Esophagus mucosa (tissue), 1 donor: Measurements from ENCODE around the gene TMEM41A. TPM values are rescaled to one million over a fixed set of nuclear protein-coding genes. Genes with fewer than 3 reads are reported as not detected.
"Not testable (repeated sequence)": the region's sequence is repeated elsewhere in the genome, so short reads cannot be mapped to it uniquely, and the experiment has no call there.

Experiments used
- ATAC-seq: fragments of 200-7000 bp; cut with Tn5 transposase; one replicate; pipeline ENCODE4 v1.9.1; 2020
- total RNA-seq: library from RNA; stranded (reverse); gene quantifications from one replicate; pipeline ENCODE4 v1.2.4, GENCODE V29; 2023
- donor health status: DM: yes; HTN: yes; CAD: no.

Gene TMEM41A
- total RNA-seq, 1 donor from 2014 or later, result 23.2 TPM

DNA sequence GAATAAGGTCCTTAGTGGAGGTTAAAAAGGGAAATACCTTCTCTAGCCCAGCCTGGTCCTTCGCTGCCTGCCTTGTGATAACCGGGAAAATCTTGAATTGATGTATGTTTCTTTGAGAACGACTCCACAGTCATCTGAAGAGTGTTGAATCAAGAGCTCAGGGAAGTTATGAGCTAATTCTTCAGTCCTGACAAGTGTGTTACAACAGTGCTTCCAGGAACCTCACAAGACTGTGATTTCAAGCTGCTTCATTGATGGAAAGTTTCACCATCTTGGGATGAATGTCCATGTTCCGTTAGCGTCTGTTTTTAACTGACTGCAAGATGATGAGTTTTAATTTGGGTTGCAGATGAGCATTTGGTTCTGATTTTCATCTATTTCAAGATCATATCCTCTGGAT is 12.4 kb downstream of the TMEM41A start:
- no peak for ATAC-seq

DNA sequence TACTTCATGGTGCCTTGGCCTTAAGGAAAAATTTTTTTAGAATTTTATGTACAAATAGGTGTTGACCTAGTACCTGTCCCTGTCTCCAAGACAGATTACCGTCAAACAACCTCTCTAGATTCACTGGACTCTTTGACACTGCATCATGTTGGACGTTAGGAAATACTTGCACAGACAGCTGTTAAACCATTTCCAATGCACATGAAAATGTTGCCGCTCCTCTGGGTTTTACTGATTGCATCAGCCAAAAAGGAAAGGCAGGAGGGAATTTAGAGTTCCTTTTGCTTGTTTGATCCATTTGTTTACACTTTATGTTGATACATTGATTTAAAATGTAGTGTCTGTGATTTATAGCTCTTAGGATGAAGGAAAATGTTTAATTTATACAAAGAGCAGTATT is 14.5 kb downstream of the TMEM41A start:
- no peak for ATAC-seq

DNA sequence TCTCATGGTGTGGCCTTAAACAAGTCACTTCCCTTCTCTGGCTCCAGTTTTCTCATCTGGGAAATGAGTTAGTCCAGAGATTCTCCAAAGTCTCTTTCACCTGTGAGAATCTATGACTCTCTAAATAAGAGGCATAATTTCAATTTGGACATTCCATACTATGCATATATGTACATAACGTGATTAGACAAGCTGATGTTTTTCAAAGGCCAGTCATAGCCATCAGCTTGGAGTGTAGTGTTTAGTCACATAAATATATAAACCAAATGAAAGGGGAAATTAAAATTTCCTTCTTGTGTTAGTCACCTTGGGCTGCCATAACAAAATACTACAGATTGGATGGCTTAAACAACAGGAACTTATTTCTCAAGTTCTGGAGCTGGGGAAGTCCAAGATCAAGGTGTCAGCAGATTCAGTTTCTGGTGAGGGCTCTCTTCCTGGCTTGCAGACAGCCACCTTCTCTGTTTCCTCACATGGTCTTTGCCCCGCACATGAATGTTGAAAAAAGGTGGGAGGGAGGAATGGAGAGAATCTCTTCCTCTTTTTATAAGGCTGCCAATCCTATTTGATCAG is 19.4 kb downstream of the TMEM41A start:
- ATAC-seq, result no peak

DNA sequence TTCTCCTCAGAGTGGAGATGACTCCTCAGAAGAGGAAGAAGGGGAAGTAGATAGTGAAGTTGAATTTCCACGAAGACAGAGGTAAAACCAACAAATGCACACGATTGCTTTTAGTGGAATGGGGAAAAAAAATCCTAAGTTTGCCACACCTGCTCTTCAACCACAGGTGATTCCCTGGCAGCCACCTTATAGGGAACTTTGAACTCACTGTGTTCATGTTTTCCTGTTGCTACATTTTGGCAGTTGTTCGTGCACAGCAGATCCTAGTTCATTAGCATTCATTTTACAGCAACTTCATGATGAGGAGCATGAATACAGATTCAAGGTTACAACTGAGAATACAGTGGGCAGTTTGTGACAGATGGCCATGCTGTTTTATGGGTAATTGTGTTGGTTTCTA is 21.5 kb downstream of the TMEM41A start:
- no peak for ATAC-seq

DNA sequence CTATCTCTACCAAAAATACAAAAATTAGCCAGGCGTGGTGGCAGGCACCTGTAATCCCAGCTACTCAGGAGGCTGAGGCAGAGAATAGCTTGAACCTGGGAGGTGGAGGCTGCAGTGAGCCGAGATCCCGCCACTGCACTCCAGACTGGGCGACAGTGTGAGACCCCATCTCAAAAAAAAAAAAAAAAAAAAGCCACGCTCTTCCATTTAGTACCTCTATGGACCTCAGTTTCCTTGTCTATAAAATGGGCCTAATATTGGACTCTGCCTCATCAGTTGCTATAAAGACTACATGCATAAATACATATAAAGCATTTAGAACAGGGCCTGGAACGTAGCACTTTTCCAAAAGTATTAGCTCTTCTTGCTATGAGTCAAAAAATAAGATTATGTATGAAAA is 23.9 kb downstream of the TMEM41A start:
- not testable (repeated sequence) for ATAC-seq

DNA sequence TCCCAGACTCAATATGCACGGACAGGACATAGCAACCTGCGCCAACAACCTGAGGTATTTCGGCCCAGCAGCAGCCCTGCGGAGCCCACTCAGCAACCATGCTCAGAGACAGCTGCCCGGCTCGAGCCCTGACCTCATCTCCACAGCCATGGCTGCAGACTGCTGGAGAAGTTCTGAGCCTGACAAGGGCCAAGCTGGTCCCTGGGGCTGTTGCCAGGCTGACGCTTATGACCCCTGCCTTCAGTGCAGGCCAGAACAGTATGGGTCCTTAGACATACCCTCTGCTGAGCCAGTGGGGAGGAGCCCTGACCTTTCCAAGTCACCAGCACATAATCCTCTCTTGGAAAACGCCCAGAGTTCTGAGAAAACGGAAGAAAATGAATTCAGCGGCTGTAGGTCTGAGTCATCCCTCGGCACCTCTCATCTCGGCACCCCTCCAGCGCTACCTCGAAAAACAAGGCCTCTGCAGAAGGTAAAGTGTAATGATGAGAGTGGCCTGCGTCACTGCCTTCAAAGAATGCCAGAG is 25.5 kb downstream of the TMEM41A start:
- ATAC-seq, result peak; percentile 92

DNA sequence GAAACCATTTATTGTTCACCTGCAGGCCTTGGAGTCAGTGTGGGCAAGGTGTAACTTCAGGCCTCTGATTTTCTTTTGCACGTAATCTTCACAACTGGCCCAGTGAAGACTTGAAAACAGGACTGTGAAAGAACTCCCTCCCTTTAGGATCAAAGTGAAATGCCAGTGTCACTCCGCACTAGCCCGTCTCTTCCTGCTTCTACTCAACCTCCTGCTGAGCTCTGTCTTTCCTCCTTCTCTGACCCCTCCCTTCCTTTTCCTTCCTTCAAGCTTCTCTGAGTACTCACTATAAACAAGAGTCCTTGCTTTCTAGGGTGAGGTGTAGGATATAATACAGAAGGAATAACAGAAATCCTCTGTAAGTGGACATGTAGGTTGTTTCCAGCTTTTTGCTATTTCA is 28.5 kb downstream of the TMEM41A start:
- ATAC-seq, result no peak

DNA sequence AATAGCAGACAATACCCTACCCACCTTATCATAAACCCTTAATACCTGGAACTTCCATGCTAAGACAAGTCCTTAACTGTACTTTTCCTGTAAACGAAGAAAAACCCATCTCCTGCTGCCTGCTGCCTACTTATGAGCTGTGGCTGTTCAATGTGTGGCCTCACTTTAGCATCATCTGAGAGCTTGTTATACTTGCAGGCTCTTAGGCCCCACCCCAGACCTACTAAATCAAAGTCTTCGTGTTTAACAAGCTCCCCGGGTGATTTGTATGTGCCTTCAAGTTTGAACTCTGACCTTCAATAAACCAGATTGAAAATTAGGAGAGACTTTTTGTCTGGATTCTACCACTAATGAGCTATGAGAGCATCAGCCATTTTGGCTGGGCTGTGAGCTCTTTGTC is 29.3 kb downstream of the TMEM41A start:
- ATAC-seq, result no peak

DNA sequence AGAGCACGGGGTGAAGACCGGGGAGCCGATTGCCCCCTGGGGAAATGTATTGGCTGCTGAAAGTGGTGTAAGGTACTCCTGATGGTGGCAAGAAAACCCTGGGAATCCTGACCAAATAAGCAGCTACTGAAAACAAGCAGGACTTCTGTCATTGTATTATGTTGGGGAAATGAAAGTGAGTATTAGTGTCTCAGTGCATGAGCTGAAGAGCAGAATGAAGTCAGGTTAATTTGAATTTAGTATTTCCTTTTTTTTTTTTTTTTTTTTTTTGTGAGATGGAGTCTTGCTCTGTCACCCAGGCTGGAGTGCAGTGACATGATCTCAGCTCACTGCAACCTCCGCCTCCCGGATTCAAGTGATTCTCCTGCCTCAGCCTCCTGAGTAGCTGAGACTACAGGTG is 32.7 kb downstream of the TMEM41A start:
- ATAC-seq, result not testable (repeated sequence)

DNA sequence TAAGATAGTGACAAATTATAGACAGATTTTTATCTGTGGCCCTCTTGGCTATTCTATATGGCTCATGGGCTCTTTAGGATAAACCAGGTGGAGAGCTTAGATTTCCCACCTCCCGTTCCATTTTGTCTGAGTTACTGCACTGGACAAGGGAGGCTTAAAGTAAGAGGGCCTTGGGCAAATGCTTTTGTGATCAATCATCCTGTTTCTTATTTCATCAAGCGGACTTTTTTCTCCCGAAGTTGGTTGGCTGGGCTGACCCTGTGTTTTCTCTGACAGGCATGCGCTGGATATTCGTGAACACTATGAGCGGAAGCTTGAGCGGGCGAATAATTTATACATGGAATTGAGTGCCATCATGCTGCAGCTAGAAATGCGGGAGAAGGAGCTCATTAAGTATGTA is 33.4 kb downstream of the TMEM41A start:
- ATAC-seq, result no peak

DNA sequence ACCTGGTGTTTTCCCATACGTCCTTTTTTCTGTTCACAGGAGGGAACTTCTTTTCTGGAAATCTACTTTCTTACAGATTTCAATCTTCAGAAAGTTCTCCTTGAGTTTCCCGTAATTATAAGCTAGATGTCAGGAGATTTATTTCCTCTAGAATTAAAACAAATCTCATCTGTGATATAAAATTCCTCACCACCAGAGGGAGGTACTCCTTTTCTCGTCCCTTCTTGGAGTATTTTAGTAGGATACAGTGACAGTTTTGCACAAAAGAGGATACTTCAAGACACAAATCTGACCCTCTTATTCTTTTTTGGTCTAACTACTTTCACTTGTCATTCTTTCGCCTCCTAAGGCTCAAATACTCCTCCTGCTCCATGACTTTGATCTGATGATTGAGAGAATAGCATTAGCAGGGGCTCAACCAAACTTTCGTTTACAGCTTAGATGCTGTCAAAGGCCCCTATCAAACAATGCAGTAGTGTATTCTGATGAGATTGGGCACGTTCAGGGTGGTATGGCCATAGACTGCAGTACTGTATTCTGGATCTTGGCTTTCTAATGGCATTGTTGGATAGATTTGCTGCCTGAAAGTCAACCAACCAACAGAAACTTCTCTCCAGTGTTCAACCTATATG is 38.0 kb downstream of the TMEM41A start:
- no peak for ATAC-seq

DNA sequence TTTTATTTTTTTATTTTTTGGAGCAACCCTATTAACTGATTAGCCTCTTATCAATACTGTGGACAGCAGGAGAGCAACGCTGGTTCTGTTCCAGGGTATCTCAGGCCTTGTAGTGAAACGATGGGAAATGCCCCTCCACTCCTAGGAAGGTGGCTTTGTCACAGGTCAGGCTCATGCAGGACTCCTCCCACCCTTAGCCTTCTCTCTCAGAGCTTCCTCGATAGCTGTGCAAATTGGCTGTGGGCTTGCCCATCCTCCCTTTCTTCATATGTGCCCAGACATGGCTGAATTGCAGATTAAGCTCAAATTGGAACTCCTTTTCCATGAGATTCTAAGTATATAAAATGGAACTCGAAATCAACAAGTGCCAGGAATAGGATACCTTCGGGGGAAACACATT is 38.5 kb downstream of the TMEM41A start:
- ATAC-seq, result no peak

DNA sequence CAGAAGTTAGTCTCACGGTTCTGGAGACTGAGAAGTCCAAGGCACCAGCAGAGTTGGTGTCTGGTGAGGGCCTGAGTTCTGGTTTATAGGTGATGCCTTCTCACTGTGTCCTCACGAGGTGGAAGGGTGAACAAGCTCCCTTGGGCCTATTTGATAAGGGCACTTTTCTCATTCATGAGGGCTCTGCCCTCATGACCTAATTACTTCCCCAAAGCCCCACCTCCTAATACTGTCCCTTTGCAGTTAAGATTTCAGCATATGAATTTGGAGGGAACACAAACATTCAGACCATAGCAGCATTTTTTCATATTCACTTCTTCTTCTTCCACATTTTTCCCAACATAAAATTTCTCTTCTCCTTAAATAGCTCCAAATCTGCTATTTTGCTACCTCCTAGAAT is 41.5 kb downstream of the TMEM41A start:
- no peak for ATAC-seq

DNA sequence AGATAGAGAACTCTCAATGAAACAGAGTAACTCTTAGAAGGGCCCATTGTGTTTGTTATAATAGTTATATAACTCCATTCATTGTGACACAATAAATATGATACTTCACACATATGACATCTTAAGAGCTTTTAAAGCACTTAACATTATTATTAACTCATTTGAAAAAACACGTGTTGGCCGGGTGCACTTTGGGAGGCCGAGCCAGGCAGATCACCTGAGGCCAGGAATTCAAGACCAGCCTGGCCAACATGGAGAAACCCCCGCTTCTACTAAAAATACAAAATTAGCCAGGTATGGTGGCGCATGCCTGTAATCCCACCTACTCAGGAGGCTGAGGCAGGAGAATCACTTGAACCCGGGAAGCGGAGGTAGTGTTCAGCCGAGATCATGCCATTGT is 47.4 kb downstream of the TMEM41A start:
- not testable (repeated sequence) for ATAC-seq

DNA sequence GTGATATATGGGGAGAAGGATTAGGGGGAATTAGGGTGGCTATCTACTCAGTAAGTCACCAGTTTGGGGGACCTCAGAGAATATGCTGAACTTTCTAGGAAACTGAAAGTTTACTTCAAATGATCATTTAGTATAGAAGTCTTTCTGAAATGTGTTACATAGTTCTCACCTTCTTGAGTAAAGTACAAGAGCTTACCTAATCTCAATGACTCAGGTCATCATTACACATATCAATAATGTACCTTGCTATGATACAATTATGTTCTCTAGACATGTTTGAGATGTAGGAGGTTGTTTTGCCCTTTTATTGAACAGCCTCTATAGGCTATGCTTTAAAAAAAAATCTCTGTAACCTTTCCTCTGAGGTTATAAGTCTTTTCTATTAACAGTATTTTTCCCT is 50.7 kb downstream of the TMEM41A start:
- no peak for ATAC-seq

DNA sequence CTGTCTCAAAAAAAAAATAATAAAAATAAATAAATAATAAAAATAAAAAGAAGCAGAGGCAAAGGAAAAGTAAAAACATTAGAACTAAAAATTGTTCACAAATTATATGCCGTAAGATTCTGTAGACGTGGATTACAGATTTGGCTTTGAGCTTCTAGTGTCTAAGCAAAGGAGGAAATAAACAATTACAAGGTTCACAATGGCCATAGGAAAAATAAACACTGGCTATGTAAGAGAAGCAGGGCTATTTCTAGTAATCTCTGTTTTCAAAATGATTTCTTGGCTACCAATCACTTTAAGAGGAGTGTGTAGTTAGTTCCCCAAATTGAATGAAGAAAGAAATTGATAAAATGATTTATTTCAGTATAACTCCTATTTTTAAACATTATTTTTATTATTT is 54.5 kb downstream of the TMEM41A start:
- no peak for ATAC-seq

DNA sequence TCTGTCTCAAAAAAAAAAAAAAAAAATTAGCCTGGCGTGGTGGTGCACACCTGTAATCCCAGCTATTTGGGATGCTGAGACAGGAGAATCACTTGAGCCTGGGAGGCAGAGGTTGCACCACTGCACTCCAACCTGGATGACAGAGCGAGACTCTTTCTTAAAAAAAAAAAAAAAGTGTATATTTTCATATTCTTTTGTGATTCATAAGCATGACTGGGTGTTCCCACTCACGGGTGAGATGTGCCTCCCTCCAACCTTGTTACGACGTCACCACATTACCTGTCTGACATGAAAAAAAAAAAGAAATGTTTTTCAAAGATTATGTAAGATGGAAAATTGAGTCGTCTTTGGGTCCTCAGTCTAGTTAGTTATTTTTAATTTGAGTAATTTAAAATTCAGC is 56.8 kb downstream of the TMEM41A start:
- ATAC-seq, result no peak

DNA sequence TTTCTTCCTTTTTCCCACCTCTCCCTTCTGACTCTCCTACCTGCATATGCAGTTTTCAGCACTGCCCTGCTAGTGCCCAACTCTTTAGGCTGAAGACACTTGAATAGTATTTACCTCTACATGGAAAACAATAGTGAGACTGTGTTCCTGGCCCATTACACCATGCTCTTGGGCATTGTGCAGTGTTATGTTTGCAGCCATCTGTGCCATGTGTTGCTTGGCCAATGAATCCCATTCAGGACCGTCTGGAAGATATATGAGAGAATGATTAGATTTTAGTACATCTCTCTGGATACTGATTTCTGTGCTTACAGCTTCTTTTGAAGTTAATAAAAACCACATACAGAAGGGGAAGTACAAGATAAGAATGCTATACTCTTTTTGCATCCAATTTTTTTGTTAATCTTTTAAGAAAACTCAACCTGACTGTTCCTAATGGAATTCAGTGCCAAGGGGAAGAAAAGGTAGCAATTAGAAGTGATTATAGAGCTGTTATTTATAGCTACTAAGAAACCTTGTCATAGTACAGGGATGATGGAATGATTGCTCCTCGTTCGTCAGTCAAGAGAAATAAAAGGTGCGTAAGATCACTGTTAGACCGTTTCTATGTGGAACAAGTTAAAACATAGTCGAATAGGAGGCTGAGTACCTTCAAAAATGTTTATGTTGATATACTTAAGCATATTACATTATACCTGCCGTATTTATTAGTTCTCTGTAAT is 58.9 kb downstream of the TMEM41A start:
- no peak for ATAC-seq

Other genes with a start within 250 kb of the TMEM41A start
- gene EHHADH, start 245.0 kb downstream of the TMEM41A start, total RNA-seq, result 10.6 TPM
- 22.0 TPM for gene MAP3K13, start 135.9 kb downstream of the TMEM41A start, total RNA-seq
- gene LIPH, start 53.6 kb upstream of the TMEM41A start, total RNA-seq, result 14.6 TPM
- gene SENP2, start 87.3 kb upstream of the TMEM41A start, total RNA-seq, result 24.2 TPM